GM19239 (cell line): Measurements from ENCODE around the gene ZNF423.

Source experiments
- DNase-seq: peaks from one replicate; pipeline ENCODE4 v3.0.0; 2011; ENCODE audit warnings: low spot score; ENCODE audit not compliant: insufficient read length
- FAIRE-seq: peaks from 2 replicates; lab custom pipeline; 2011; peaks lifted over from hg19 to GRCh38; lab: Jason Lieb, UNC

Gene ZNF423

GRCh38 chr16:49760815-49761214 is 95.1 kb downstream of the ZNF423 start:
- FAIRE-seq: no peak
- no peak for DNase-seq

DNA sequence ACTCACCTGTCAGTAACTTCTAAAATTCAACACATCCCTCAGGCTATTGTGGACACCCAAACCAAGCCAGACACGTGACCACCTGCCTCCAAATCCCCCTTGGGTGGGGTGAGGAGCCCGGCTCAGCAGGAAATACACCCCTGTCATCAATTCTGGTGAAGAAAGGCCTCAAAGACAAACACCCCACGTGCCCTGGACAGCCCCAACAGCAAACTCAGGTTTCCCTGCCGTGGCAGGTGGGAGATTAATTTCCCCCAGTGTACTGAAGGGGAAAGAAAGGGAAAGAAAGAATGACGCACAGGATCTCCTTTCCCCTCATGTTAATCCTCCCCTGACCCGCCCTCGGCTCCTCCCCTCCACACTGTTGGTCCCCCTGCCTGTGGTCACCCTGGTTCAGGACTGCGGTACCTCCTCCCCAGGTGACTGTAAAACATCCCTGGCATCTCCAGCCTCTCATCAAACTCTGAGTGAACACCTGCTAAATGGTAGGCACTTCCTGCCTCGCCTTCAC is 98.3 kb downstream of the ZNF423 start:
- DNase-seq (no peak), FAIRE-seq (no peak)

- no peak for FAIRE-seq
- no peak for DNase-seq
Measured at GRCh38 chr16:49756775-49757558, 98.9 kb downstream of the ZNF423 start.

DNA sequence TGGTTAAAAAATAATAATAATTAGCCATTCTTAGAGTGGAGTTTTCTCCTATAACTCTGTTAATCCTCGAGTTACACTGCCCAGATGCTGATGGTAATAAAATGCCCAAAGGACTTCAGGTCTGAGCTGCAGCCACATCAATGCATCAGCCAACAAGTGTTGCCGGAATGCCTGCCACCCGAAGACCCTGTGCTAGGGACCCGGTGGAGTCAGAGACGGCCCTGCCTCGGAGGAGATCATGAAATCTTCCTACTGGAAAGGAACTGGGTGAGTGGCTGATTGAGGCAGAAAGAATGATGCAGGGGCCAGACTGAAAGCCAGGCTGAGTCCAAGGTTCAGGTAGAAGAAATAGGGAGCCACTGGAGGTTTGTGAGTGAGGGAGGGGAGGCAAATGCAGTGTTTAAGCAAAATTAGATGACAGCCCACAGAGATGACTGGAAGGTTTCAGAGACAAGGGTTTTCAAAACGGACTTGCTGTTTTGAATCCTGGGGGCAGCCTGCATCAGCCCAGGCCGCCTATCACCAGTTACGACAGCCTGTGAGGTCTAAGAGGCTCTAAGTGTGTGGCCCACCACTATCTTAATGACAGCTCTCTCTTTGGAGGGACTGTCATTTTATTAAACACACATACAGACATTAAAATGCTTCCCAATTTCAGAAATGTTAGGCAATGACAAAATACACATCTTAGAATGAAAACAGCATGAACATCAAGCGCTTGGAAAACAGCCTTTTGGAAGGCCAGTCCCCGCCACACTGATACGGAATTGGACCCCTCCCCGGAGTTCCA is 100.0 kb downstream of the ZNF423 start:
- no peak for FAIRE-seq
- no peak for DNase-seq

- FAIRE-seq (no peak), DNase-seq (no peak)
Measured at GRCh38 chr16:49755313-49755620, 100.6 kb downstream of the ZNF423 start.

DNA sequence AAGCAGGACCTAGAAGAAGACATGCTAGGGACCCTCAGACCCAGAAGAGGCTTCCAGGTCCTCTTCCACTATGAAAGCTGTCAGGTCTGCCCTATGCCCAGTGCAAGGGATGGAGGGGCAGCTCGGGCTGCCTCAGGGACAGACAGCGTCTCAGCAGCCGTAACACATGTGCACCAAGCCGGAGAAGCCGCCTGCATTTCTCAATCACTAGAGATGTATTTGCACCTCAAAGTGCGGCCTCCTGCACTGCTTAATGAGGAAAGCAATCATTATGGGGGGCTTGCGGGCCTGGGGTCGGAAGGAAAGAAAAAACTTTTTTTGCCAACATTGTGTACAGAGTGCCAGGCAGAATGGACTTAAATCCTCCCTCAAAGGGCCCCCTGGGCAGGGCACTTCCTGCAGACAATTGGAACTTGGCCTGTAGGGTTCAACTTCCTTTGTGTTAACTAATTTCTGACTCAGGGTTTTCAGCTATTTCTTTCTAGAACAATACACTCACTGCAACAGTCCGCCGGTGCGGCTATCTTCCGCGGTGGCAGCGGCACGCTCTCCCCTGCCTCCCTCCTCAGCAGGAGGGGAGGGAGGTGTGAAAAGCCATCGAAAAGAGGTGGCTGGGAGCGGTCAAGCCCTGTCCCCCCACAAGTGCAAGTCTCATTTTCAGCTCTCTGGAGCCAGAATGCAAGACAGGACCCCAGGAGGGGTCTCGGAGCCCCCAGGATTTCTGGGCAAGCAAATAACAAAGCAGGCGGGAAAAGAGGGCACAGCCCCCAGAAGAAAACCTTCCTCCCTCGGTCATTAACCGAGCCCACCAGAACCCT is 101.2 kb downstream of the ZNF423 start:
- DNase-seq: no peak
- no peak for FAIRE-seq

DNA sequence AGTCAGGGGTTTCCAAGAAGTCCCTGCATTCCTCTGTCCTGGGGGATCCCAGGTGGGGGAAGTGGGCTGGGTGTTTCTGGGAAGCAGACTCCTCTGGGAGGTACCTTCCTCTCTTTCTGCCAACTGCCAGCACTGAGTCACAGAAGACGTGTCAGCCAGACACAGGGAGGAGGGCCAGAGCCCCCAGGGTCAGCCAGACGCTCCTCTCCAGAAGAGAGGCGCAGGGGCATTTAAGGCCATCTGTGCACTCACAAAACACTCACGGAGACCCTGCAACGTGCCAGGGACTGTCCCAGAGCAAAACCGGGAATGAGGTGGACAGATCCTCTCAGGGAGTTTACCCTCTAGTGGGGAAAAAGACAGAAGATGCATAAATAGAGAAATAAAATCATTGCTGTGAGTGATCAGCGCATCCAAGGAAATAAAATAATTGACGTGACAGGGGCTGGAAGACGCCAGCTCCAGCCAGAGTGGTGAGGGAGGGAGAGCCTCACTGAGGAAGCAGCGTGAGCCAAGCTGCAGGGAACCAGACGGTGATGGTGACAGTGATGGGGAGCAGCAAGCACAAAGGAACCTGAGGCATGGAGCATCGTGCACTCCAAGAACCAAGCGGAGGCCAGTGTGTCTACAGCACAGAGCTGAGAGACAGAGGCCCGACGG is 105.4 kb downstream of the ZNF423 start:
- DNase-seq: no peak
- FAIRE-seq: no peak

DNA sequence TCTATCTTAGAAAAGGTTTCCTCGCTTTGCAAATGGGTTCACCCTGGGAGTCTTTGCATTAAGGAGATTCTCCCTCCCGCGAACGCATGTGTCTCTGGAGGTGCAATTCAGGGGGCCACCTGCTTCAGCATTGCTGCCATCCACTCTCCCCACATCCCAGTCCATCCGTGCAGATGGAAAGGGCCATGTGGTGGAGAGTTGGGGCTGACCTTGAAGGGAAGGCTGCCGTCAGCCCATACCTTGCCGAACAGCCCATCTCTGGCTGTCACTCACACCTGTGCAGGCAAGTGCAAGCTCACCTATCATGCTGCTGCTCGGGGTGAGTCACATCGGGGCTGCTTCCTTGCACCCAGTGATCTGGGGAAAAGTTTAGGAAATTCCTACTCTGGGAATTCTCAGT is 106.1 kb downstream of the ZNF423 start:
- DNase-seq (no peak), FAIRE-seq (no peak)

GRCh38 chr16:49748322-49748721 is 107.6 kb downstream of the ZNF423 start:
- no peak for DNase-seq
- FAIRE-seq: no peak

GRCh38 chr16:49747654-49748053 is 108.3 kb downstream of the ZNF423 start:
- FAIRE-seq: no peak
- DNase-seq: no peak

DNA sequence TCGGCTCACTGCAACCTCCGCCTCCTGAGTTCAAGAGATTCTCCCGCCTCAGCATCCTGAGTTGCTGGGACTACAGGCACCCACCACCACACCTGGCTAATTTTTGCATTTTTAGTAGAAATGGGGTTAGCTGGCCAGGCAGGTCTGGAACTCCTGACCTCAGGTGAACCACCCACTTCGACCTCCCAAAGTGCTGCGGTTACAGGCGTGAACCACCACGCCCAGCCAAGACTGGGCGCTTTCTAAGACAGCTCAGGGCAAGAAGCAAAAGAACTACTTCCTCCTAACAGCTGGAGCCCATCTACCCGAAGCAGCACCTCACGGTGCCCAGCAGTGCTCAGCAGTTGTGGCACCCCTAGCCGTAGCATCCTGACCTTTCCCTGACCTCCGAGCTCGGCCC is 109.4 kb downstream of the ZNF423 start:
- no peak for DNase-seq
- no peak for FAIRE-seq

DNA sequence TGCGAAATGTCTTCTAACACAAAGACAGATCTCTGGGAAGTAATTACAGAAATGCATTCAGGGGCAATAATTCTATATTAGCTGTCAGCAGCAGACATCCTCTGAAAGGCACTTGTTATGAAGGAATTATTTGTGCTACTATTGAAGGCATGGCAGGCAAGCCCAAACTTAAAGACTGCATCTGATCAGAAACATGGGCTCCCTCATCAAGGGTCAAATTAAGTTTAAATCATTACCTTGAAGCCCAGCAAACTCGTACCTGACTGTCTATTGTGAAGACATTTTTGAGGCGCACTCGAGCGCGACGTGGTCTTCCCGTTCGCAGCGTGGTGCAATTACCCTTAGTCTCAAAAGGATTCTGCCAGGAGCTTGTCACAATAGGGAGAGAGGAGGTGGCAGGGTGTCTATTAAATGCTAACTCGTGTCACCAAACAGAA is 110.6 kb downstream of the ZNF423 start:
- no peak for DNase-seq
- no peak for FAIRE-seq

GRCh38 chr16:49744244-49745220 is 111.4 kb downstream of the ZNF423 start:
- DNase-seq: no peak

GRCh38 chr16:49743658-49744057 is 112.3 kb downstream of the ZNF423 start:
- FAIRE-seq: no peak
- DNase-seq: no peak

More at GRCh38 chr16:49744244-49745220, 111.4 kb downstream of the ZNF423 start:
- FAIRE-seq: no peak

GRCh38 chr16:49743203-49743464 is 112.8 kb downstream of the ZNF423 start:
- no peak for FAIRE-seq
- no peak for DNase-seq

DNA sequence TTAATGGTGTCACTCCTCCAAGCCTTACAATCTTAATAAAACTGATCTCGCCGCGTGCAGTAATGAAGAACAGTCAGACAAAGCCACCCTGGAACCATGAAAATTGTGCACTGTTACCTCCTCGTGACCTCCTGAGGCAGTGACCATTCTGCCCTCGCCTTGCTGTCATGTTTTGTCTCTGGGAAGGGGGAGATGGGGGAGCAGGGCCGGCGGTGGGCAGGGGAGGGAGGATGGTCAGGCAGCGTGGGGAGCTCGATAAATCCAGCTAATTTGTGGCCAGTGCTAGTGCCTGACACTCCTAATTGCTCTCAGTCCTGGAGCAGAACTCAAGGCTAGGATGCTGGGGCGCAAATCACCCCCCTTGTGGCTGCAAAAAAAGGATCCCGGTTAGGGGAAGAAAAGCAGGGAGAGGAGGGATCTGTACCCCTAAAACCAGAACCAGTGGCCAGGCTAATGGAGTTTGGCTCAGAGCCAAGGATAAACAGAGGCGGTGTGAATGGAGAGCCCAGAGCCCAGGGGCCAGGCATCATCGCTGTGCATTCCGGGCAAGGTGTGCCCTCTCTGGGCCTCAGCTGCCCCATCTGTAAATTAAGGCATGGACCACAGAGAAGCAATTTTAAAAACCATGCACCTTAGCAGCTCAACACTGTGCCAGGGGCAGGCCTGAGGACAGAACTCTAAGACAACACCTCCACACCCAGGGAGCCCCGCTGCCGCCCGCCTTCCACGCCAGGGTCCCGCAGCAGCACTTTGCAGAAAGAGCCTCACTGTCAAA is 113.3 kb downstream of the ZNF423 start:
- FAIRE-seq (no peak), DNase-seq (no peak)

DNA sequence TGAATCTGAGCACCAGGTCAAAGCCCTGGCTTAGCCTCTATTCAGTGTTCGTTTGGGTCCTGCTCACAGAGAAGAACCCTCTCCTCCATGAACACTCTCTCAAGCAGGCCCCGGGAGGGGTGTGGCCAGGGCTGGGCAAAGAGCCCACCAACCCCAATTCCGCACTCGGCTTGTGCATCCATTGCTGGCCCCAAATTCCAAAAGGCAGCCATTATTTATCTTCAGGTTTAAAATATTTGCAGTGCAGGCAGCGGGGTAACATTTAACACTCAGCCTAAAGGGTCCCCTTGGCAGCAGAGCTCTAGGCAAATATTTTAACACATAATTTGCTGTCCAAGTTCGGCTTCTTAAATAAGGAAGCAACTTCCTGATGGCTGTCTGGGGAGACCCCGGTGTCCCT is 115.7 kb downstream of the ZNF423 start:
- FAIRE-seq (no peak), DNase-seq (no peak)

- DNase-seq: no peak
- FAIRE-seq: no peak
Measured at GRCh38 chr16:49739381-49739780, 116.5 kb downstream of the ZNF423 start.

DNA sequence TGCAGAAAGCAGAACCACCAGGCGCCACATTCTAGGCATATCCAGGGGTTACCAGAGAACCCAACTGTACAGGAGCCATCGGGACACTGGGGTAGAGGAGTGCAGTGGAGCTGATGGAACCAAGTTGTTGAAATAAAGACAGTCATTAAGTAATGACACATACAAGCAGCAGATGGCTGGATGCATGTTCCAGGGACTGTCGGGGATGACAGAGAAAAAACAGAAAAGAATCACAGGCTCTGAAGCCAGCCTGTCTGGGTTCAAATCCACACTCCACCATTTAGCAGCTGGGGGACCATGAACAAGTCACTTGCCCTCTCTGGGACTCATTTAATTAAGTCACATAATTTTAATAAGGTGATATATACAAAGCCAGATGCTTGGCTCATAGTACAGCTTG is 117.1 kb downstream of the ZNF423 start:
- FAIRE-seq (no peak), DNase-seq (no peak)
